HG02763 (cell line): ENCODE results near the gene DRD4.

Experiments
- ATAC-seq: cut with Tn5 transposase; IDR thresholded peaks from one replicate; pipeline ENCODE4 v1.9.1; 2021; ENCODE audit warnings: mild to moderate bottlenecking, moderate library complexity; ENCODE audit not compliant: unreplicated experiment

Gene DRD4

GRCh38 chr11:620935-621814 lies 15.9 kb upstream of the DRD4 start:
- no peak for ATAC-seq

- no peak for ATAC-seq
Measured at GRCh38 chr11:621838-622237, 15.2 kb upstream of the DRD4 start.

GRCh38 chr11:623349-623869 lies 13.7 kb upstream of the DRD4 start:
- no peak for ATAC-seq

GRCh38 chr11:623999-624704 lies 12.9 kb upstream of the DRD4 start:
- ATAC-seq, result no peak

GRCh38 chr11:624705-625635 lies 12.1 kb upstream of the DRD4 start, which contains the start of gene CDHR5:
TSS of gene CDHR5 (minus strand) at chr11:624955. CDS start at chr11:624902, 53 bp downstream.
- no peak for ATAC-seq

- ATAC-seq, result no peak
Measured at GRCh38 chr11:625636-626268, 11.3 kb upstream of the DRD4 start.

- ATAC-seq, result no peak
Measured at GRCh38 chr11:626475-627307, 10.4 kb upstream of the DRD4 start, which contains the start of gene SCT. TSS of gene SCT (minus strand) at chr11:627181. CDS start at chr11:627143, 38 bp downstream.

GRCh38 chr11:627308-627576 lies 9.8 kb upstream of the DRD4 start:
- ATAC-seq, result no peak

- no peak for ATAC-seq
Measured at GRCh38 chr11:628056-628455, 9.0 kb upstream of the DRD4 start.

- no peak for ATAC-seq
Measured at GRCh38 chr11:629237-629583, 7.9 kb upstream of the DRD4 start.

- no peak for ATAC-seq
Measured at GRCh38 chr11:630871-631270, 6.2 kb upstream of the DRD4 start.

- no peak for ATAC-seq
Measured at GRCh38 chr11:635945-636510, 1.0 kb upstream of the DRD4 start.

- no peak for ATAC-seq
Measured at GRCh38 chr11:637333-637592, 194 bp downstream of the DRD4 start.

GRCh38 chr11:637593-638521 lies 788 bp downstream of the DRD4 start:
- no peak for ATAC-seq

- ATAC-seq, result no peak
Measured at GRCh38 chr11:638631-639331, 1.7 kb downstream of the DRD4 start.

GRCh38 chr11:639332-639955 lies 2.4 kb downstream of the DRD4 start:
- ATAC-seq, result no peak

GRCh38 chr11:640021-640706 lies 3.1 kb downstream of the DRD4 start:
- ATAC-seq, result no peak
